ENCODE results near the gene DLK2. TPM values are rescaled to one million over a fixed set of nuclear protein-coding genes. Genes with fewer than 3 reads are reported as not detected.

Gene DLK2
- total and polyA plus RNA-seq, 5 experiments from 2014 or later, result 0.22 to 1.2 (median 0.97) TPM; not detected in 1

- Mint-ChIP-seq H3K9me3 (no peaks in the 10 kb centered on the region), H3K4me3 (peak overlapping the region in 2 of 10 donors; percentile 30), H3K27ac (peak overlapping the region in 7 of 10 donors; percentile 80 to 91 (median 84)), H3K36me3 (peaks cover 0 to 22% (median 0%) of the 10 kb centered on the region in 3 donors), H3K27me3 (no peaks in the 10 kb centered on the region), H3K4me1 (peaks cover 21 to 42% (median 30%) of the 10 kb centered on the region in 4 donors)
- POLR2A ChIA-PET, result interaction anchor here (1.7 kb wide), 1 partner anchor 17 kb away, joined by 6 read pairs; the partner anchor contains the start of gene TJAP1
- ATAC-seq (no peak), DNase-seq (no peak)
These were observed 39.4 kb upstream of the DLK2 start for GRCh38 chr6:43494766-43495165.

DNA sequence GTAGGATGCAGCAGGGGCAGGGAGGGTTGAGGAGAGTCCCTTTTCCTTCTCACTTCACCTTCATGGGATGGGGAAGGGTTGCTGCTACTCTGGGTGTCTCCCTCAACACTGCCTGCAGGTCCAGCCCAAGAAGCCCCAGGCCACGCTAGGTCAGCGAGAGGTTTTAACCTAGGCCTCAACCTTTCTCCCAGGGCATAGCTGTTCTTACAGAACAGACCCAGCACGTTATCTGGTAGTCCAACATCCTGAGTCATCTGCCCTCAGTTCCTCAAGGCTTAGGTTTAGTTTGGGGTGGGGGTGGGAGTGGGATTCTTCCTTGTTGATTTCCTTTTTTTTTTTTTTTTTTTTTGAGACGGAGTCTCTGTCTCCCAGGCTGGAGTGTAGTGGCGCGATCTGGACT, 39.0 kb upstream of the DLK2 start:
- peak overlapping the region in 2 of 10 donors; percentile 26 to 30 for H3K4me3 Mint-ChIP-seq

GRCh38 chr6:43493833-43494232, 38.5 kb upstream of the DLK2 start:
- peak overlapping the region in 1 of 10 donors; percentile 26 for H3K4me3 Mint-ChIP-seq
- no peak for ATAC-seq
- H3K36me3 Mint-ChIP-seq, result peaks cover 0 to 17% (median 0%) of the 10 kb centered on the region in 3 donors
- H3K4me1 Mint-ChIP-seq, result peaks cover 21 to 44% (median 32%) of the 10 kb centered on the region in 4 donors
- no peaks in the 10 kb centered on the region for H3K9me3 Mint-ChIP-seq
- H3K27me3 Mint-ChIP-seq, result no peaks in the 10 kb centered on the region
- DNase-seq, result no peak
- POLR2A ChIA-PET, result interaction anchor here (1.7 kb wide), 1 partner anchor 38 kb away, joined by 5 read pairs; the partner anchor contains the start of gene DLK2
- H3K27ac Mint-ChIP-seq, result peak overlapping the region in 7 of 10 donors; percentile 24 to 74 (median 44)

More for the DNA sequence above, 39.0 kb upstream of the DLK2 start:
- peaks cover 0 to 18% (median 0%) of the 10 kb centered on the region in 3 donors for H3K36me3 Mint-ChIP-seq
- POLR2A ChIA-PET, result no interaction called here
- H3K4me1 Mint-ChIP-seq, result peaks cover 21 to 44% (median 30%) of the 10 kb centered on the region in 4 donors
- ATAC-seq, result no peak
- no peaks in the 10 kb centered on the region for H3K9me3 Mint-ChIP-seq
- no peaks in the 10 kb centered on the region for H3K27me3 Mint-ChIP-seq
- no peak for DNase-seq
- H3K27ac Mint-ChIP-seq, result peak overlapping the region in 8 of 10 donors; percentile 24 to 91 (median 56)

GRCh38 chr6:43493230-43493629, 37.9 kb upstream of the DLK2 start:
- Mint-ChIP-seq H3K27me3 (no peaks in the 10 kb centered on the region), H3K9me3 (no peaks in the 10 kb centered on the region)
- POLR2A ChIA-PET, result interaction anchor here (1.7 kb wide), 1 partner anchor 37 kb away, joined by 5 read pairs; the partner anchor contains the start of gene DLK2

GRCh38 chr6:43492673-43493072, 37.3 kb upstream of the DLK2 start:
- H3K4me1 Mint-ChIP-seq, result peaks cover 23 to 49% (median 35%) of the 10 kb centered on the region in 4 donors
- no peak for DNase-seq
- no peaks in the 10 kb centered on the region for H3K27me3 Mint-ChIP-seq
- POLR2A ChIA-PET, result interaction anchor here (1.7 kb wide), 1 partner anchor 37 kb away, joined by 5 read pairs; the partner anchor contains the start of gene DLK2
- peaks cover 0 to 14% (median 0%) of the 10 kb centered on the region in 3 donors for H3K36me3 Mint-ChIP-seq
- no peak overlapping the region for H3K4me3 Mint-ChIP-seq
- peak overlapping the region in 3 of 10 donors; percentile 67 to 76 (median 76) for H3K27ac Mint-ChIP-seq
- no peak for ATAC-seq
- H3K9me3 Mint-ChIP-seq, result no peaks in the 10 kb centered on the region

More at GRCh38 chr6:43493230-43493629, 37.9 kb upstream of the DLK2 start:
- peaks cover 22 to 46% (median 33%) of the 10 kb centered on the region in 4 donors for H3K4me1 Mint-ChIP-seq
- H3K4me3 Mint-ChIP-seq, result no peak overlapping the region
- H3K36me3 Mint-ChIP-seq, result peaks cover 0 to 15% (median 0%) of the 10 kb centered on the region in 3 donors
- H3K27ac Mint-ChIP-seq, result peak overlapping the region in 5 of 10 donors; percentile 53 to 79 (median 70)
- no peak for ATAC-seq
- DNase-seq, result no peak

DNA sequence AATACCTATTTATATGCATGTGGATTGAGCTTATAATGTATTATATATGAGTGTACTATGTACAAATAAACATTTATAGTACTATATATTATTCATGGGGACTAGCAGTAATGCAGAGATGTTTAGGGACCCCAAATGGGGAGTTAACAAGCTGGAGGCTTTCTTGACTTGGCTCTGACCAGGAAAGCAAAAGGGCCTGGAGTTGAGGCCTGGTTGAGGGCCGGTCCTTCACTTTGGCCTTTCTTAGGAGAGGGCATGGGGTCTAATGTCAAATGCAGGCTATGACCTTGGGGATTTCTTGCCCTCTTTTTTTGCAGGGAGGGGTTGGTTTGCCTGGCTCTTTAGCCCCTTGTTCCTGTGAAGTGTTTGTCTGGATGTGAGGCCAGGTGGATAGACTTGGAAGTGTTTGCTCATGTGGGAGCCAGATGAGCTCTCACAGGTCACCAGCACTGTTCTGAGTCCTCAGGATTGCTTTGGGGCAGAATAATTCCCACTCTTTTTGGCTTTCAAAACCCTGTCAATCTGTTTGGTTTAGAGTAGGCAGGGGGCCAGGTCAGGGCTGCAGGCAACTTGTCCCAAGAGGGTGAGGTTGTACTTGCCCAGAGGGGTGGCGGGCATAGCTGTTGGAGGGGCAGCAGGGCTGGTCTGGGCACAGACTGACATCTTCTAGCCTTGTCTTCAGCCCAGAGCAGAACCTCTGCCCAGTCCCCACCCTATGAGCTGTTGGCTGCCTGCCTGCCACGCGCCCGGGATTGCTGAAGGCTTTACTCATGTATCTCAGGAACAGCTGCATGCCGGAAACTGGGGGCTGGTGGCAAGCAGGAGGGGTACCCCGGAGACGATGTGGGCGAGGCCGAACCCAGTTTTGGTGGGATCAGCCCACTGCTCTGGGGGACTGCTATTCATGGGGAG, 36.7 kb upstream of the DLK2 start:
- ATAC-seq, result no peak
- H3K9me3 Mint-ChIP-seq, result no peaks in the 10 kb centered on the region
- H3K27me3 Mint-ChIP-seq, result no peaks in the 10 kb centered on the region
- DNase-seq, result no peak
- peaks cover 23 to 49% (median 36%) of the 10 kb centered on the region in 4 donors for H3K4me1 Mint-ChIP-seq
- POLR2A ChIA-PET, result interaction anchor here (1.7 kb wide), 1 partner anchor 36 kb away, joined by 5 read pairs; the partner anchor contains the start of gene DLK2
- H3K36me3 Mint-ChIP-seq, result peaks cover 0 to 16% (median 0%) of the 10 kb centered on the region in 3 donors
- no peak overlapping the region for H3K4me3 Mint-ChIP-seq
- peak overlapping the region in 4 of 10 donors; percentile 6 to 76 (median 72) for H3K27ac Mint-ChIP-seq

DNA sequence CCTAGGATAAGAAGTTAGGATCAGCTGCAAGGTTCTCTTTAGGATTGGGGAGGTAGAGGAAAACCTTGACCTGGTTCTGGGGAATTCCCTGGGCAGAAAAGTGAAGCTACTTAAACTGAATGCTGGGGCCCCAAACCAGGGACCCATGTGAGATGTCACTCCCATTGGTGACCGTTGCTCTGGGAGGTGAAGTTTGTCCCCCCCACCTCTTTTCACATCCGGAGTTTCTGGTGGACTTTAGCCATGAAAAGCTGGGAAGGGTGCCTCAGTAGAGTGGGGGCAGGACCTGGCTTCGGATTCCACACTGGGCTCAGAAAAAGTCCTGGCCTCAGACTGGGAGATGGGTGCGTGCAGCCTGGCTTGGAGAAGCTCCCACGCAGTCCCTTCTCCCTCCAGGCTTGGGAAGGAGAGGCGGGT, 35.2 kb upstream of the DLK2 start:
- no peak for ATAC-seq
- no peak for DNase-seq
- peaks cover 23 to 48% (median 33%) of the 10 kb centered on the region in 4 donors for H3K4me1 Mint-ChIP-seq
- no peaks in the 10 kb centered on the region for H3K9me3 Mint-ChIP-seq
- H3K4me3 Mint-ChIP-seq, result no peak overlapping the region
- peaks cover 0 to 27% (median 0%) of the 10 kb centered on the region in 3 donors for H3K36me3 Mint-ChIP-seq
- H3K27me3 Mint-ChIP-seq, result no peaks in the 10 kb centered on the region
- POLR2A ChIA-PET, result interaction anchor here (1.8 to 2.2 kb wide), 2 partner anchors 8 to 12 kb away, joined by 4 to 8 read pairs; partner anchors contain the start of gene TJAP1
- H3K27ac Mint-ChIP-seq, result peak overlapping the region in 2 of 10 donors; percentile 36 to 52

GRCh38 chr6:43489277-43490072, 34.1 kb upstream of the DLK2 start:
- H3K27ac Mint-ChIP-seq, result no peak overlapping the region
- POLR2A ChIA-PET, result interaction anchor here (0.6 to 2.2 kb wide), 3 partner anchors 9 to 106 kb away, joined by 3 to 8 read pairs (median 4); partner anchors contain the start of gene TJAP1

DNA sequence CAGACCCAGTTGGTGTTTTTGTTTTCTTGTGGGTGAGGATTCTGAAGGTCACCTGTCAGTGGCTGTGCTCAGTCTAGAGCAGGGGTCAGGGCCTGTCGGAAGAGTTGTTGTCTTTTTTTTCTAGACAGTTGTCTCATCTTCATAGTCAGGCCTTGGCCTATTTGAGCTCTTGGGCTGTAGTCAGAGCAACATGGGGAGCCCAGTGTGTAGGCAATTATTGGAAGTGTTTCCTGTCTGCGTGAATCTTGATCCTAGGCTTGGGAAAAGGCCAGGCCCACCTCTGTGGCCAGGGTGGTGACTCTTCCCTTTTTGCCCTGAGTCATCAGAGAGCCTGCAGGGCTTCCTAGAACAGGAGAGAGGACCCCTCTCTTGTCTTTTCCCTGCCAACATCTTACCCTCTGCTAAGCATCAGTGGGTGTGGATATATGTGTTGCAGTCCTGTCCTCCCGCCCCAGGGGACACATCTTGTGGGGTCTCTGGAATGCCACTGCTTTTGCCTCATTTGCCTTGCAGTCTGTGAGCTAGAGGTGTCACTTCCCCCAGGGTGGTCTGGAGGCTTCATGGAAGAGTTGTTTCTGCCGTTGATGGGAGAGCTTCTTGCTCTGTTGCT, 33.4 kb upstream of the DLK2 start:
- Mint-ChIP-seq H3K27me3 (no peaks in the 10 kb centered on the region), H3K27ac (no peak overlapping the region), H3K9me3 (no peaks in the 10 kb centered on the region), H3K36me3 (peaks cover 0 to 35% (median 0%) of the 10 kb centered on the region in 3 donors), H3K4me1 (peaks cover 12 to 41% (median 23%) of the 10 kb centered on the region in 4 donors), H3K4me3 (no peak overlapping the region)
- DNase-seq, result no peak
- POLR2A ChIA-PET, result interaction anchor here (1.8 to 2.2 kb wide), 2 partner anchors 10 to 11 kb away, joined by 4 to 8 read pairs; partner anchors contain the start of gene TJAP1
- ATAC-seq, result no peak

More at GRCh38 chr6:43489277-43490072, 34.1 kb upstream of the DLK2 start:
- H3K36me3 Mint-ChIP-seq, result peaks cover 0 to 35% (median 0%) of the 10 kb centered on the region in 3 donors
- H3K9me3 Mint-ChIP-seq, result no peaks in the 10 kb centered on the region
- no peak overlapping the region for H3K4me3 Mint-ChIP-seq
- ATAC-seq (no peak), DNase-seq (no peak)
- H3K4me1 Mint-ChIP-seq, result peaks cover 17 to 47% (median 26%) of the 10 kb centered on the region in 4 donors
- no peaks in the 10 kb centered on the region for H3K27me3 Mint-ChIP-seq

GRCh38 chr6:43481591-43482236, 26.4 kb upstream of the DLK2 start:
- POLR2A ChIA-PET, result interaction anchor here (0.6 kb wide), 1 partner anchor 26 kb away, joined by 11 read pairs; no protein-coding TSS in a partner anchor
- ATAC-seq, result no peak
- Mint-ChIP-seq H3K4me1 (peaks cover 30 to 64% (median 44%) of the 10 kb centered on the region in 4 donors), H3K27ac (no peak overlapping the region), H3K9me3 (no peaks in the 10 kb centered on the region), H3K4me3 (no peak overlapping the region), H3K27me3 (no peaks in the 10 kb centered on the region), H3K36me3 (peaks cover 0 to 25% (median 0%) of the 10 kb centered on the region in 3 donors)
- no peak for DNase-seq

DNA sequence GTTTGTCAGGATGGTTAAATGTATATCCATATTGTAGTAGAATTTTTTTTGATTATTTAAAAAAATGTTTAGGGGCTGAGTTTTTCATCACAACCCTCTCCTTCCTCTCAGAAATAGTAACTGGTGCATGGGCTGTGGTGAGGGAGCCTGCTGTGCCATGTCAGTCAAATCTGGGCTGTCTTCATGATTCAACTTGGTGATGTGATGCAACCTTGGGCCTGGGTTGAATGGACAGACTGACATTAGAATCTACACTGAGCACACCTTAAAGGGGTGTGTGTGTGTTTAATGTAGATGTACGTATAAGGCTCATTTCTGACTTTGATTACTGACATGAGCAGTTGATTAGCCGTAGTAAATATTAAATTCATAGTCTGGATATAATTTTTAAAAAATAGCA, 25.7 kb upstream of the DLK2 start:
- Mint-ChIP-seq H3K36me3 (peaks cover 0 to 21% (median 0%) of the 10 kb centered on the region in 3 donors), H3K9me3 (no peaks in the 10 kb centered on the region), H3K27me3 (no peaks in the 10 kb centered on the region), H3K4me1 (peaks cover 30 to 65% (median 48%) of the 10 kb centered on the region in 4 donors), H3K27ac (no peak overlapping the region), H3K4me3 (no peak overlapping the region)
- ATAC-seq (no peak), DNase-seq (no peak)
- POLR2A ChIA-PET, result interaction anchor here (0.6 kb wide), 1 partner anchor 26 kb away, joined by 11 read pairs; no protein-coding TSS in a partner anchor
